Keratinocyte (primary cell): ENCODE measurements around the gene SLC20A1.

Experiments used
- EZH2 ChIP-seq: IDR thresholded peaks from one replicate; pipeline ENCODE4 v1.6.1; 2012; ENCODE audit warnings: inconsistent platforms, mild to moderate bottlenecking, low read length, moderate library complexity
- TF ChIP-seq, protein P1 (sequence below), 3 experiments: IDR thresholded peaks in 1 of 3; conservative IDR thresholded peaks in 1 of 3; optimal IDR thresholded peaks in 1 of 3; 2 replicates in 2 of 3; 3 replicates in 1 of 3; pipeline versions ENCODE3 to v1.5.1; 2011; ENCODE audit warnings: low read length in 3 of 3, mild to moderate bottlenecking in 3 of 3, moderate library complexity in 2 of 3, control low read depth in 1 of 3, inconsistent platforms in 1 of 3; ENCODE audit not compliant: insufficient read depth in 2 of 3; ENCODE audit errors: extremely low read depth in 1 of 3

DNA sequence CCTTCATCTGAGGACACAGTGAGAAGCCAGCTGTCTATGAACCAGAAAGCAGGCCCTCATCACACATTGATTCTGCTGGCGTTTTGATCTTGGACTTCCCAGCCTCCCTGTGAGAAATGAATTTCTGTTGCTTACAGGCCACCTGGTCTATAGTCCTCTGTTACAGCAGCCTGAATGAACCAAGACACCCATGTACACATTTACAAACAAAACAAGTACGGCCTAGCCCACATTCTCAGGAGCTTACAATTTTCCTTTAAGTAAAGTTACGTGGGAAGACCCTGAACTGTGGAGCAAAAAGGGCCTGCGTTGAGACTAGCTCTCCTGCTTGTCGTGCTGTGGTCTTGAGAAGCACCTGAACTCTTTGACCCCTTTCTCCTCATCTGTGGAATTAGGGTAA is 12.0 kb upstream of the SLC20A1 start:
- TF ChIP-seq EZH2 = no peak
- TF ChIP-seq, protein P1, sequence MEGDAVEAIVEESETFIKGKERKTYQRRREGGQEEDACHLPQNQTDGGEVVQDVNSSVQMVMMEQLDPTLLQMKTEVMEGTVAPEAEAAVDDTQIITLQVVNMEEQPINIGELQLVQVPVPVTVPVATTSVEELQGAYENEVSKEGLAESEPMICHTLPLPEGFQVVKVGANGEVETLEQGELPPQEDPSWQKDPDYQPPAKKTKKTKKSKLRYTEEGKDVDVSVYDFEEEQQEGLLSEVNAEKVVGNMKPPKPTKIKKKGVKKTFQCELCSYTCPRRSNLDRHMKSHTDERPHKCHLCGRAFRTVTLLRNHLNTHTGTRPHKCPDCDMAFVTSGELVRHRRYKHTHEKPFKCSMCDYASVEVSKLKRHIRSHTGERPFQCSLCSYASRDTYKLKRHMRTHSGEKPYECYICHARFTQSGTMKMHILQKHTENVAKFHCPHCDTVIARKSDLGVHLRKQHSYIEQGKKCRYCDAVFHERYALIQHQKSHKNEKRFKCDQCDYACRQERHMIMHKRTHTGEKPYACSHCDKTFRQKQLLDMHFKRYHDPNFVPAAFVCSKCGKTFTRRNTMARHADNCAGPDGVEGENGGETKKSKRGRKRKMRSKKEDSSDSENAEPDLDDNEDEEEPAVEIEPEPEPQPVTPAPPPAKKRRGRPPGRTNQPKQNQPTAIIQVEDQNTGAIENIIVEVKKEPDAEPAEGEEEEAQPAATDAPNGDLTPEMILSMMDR (optimal IDR thresholded peaks at IDR 0.05 in 1 of 3, IDR thresholded peaks at IDR 0.05 in 1 of 3, conservative IDR thresholded peaks at IDR 0.05 in 1 of 3; ENCODE audit: extremely low read depth in 1 of 3, insufficient read depth in 2 of 3, low read length in 3 of 3) = no peak
